GM18508 (cell line): Measurements from ENCODE around the gene ZNF20.
"Not testable (repeated sequence)": the region's sequence is repeated elsewhere in the genome, so short reads cannot be mapped to it uniquely, and the experiment has no call there.

Experiments used
- ATAC-seq: cut with Tn5 transposase; IDR thresholded peaks from one replicate; pipeline ENCODE4 v1.9.1; 2021; ENCODE audit warnings: moderate number of reproducible peaks; ENCODE audit not compliant: insufficient read depth, unreplicated experiment

Gene ZNF20

DNA sequence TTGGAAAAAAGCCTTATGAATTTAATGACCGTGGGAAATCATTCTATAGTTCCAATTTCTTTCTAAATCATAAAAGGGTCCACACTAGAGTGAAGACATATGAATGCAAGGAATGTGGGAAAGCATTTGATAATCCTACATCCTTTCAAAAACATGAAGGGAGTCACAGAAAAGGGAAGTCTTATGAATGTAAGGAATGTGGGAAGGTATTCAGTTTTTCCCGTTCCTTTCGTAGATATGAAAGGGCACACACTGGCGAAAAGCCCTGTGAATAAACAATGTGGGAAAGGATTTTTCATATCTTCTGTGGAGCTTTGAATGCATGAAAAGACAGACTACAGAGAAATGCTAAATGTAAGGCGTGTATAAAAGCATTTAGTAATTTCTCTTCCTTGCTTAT, 27.0 kb downstream of the ZNF20 start:
- ATAC-seq = no peak

DNA sequence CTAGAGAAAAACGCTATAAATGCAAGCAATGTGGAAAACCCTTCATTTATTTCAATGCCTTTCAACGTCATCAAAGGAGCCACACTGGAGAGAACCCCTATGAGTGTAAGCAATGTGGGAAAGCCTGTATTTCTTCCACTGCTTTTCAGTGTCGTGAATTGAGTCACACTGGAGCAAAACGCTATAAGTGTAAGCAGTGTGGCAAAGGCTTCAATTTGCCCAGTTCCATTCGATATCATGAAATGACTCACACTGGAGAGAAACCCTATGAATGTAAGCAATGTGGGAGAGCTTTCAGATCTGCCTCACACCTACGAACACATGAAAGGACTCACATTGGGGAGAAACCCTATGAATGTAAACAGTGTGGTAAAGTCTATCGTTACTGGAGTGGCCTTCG, 27.4 kb downstream of the ZNF20 start:
- no peak for ATAC-seq

DNA sequence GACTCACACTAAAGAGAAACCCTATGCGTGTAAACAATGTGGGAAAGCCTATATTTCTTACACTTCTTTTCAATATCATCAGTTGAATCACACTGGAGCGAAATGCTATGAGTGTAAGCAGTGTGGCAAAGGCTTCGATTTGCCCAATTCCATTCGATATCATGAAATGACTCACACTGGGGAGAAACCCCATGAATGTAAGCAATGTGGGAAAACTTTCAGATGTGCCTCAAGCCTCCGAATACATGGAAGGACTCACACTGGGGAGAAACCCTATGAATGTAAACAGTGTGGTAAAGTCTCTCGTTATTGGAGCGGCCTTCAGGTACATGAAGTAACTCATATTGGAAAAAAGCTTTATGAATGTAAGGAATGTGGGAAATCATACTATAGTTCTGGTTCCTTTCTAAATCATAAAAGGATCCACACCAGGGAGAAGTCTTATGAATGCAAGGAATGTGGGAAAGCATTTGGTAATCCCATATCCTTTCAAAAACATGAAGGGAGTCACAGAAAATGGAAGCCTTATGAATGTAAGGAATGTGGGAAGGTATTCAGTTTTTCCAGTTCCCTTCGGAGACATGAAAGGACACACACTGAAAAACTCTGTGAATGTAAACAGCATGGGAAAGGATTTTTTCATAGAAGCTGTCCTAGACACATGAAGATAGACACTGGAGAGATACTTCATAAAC, 28.1 kb downstream of the ZNF20 start:
- ATAC-seq = no peak

- ATAC-seq = no peak
Measured at GRCh38 chr19:12111176-12111575, 29.0 kb downstream of the ZNF20 start.

GRCh38 chr19:12103909-12104308, 36.2 kb downstream of the ZNF20 start:
- not testable (repeated sequence) for ATAC-seq

- ATAC-seq = no peak
Measured at GRCh38 chr19:12098040-12098439, 42.1 kb downstream of the ZNF20 start.

DNA sequence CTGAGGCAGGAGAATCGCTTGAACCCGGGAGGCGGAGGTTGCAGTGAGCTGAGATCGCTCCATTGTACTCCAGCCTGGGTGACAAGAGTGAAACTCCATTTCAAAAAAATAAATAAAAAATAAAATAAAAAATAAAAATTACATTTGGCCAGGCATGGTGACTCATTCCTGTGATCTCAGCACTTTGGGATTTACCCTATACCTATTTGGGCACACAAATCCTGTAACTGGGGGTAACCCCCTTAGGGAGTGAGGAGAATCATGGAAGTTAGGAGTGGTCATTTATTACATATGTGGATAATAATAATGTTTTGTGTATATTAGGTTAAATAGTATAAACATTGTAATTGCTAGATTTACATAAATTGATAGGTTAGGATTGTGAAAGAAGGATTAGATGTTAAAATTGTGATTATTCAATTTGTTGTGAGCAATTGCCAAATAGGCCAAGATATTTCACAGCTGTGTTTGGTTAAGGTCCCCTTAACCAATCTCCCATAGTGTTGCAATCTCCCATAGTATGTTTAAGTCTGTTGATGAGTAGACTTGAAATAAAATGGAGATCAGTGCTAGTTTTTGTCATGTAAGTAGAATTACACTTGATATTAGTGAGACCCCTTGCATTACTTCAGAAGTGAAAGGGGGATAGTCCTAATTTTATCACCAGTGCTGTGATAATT, 44.9 kb downstream of the ZNF20 start:
- ATAC-seq = no peak

DNA sequence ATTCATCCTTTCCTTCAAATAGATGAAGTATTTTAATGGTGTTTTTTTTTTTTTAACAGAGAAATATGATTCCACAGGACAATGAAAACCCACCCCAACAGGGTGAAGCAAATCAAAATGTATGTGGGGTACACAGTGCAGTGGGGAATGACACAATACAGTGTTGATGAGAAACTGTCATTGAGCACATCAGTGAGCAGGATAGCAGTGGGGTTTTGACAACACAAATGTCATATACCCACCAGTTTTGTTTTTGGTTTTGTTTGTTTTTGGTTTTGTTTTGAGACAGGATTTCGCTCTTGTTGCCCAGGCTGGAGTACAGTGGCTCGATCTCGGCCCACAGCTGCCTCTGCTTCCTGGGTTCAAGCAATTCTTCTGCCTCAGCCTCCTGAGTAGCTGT, 46.4 kb downstream of the ZNF20 start:
- no peak for ATAC-seq

DNA sequence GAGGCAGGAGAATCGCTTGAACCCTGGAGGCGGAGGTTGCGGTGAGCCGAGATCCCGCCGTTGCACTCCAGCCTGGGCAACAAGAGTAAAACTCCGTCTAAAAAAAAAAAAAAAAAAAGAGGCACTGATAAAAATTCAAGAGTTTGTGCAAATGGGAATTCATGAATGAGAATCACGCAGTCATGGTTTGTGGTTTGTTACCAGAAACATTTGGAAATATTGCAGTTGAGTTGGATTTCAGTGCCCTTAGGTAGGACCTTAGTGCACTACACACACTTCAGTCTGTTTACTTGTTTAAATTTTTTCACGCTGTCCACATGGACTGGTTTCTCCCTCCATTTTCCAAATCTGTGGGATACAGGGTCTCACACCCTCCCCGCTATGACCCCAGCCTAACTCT, 47.2 kb downstream of the ZNF20 start:
- ATAC-seq = no peak

- no peak for ATAC-seq
Measured at GRCh38 chr19:12092065-12092867, 47.9 kb downstream of the ZNF20 start.

DNA sequence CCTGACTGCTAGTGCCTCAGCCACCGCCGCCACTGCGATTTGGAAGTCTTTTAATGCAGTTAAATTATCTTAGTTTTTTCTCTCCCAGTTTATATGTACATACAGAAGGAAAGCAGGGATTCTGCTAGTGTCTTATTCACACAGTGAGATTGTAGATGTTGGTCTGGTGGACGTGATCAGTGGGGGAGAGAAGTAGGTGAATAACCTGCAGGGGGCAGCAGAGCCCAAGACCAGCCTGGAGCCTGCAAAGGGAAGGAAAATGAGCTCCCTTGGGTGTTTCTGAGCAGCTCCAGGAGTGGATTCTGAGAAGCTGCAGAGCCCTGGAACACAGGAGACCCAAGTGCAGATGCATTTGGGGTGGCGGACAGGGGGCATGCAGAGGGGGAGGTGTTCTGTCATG, 49.3 kb downstream of the ZNF20 start:
- no peak for ATAC-seq

GRCh38 chr19:12085074-12085818, 54.9 kb downstream of the ZNF20 start:
- no peak for ATAC-seq

- not testable (repeated sequence) for ATAC-seq
Measured at GRCh38 chr19:12083336-12083735, 56.8 kb downstream of the ZNF20 start.
